Keratinocyte (primary cell): Measurements from ENCODE around the gene CD3E. TPM values are rescaled to one million over a fixed set of nuclear protein-coding genes. Genes with fewer than 3 reads are reported as not detected.

ENCODE experiments used
- DNase-seq: peaks from one replicate; pipeline ENCODE4 v3.0.0-alpha.2; 2011; ENCODE audit warnings: low read depth, missing footprints, low spot score
- FAIRE-seq: peaks from 2 replicates; lab custom pipeline; 2011; peaks lifted over from hg19 to GRCh38; lab: Jason Lieb, UNC
- H2AFZ ChIP-seq: 2 replicates; pipeline ENCODE4 v1.6.0; 2012; ENCODE audit warnings: low read length, control low read depth, inconsistent platforms; ENCODE audit not compliant: control insufficient read depth
- H3K27ac ChIP-seq: 2 replicates; pipeline ENCODE4 v1.5.1; 2011; ENCODE audit warnings: low read length; ENCODE audit not compliant: control insufficient read depth, insufficient read depth
- H3K27me3 ChIP-seq: 3 replicates; pipeline ENCODE4 v1.6.0; 2011; ENCODE audit warnings: low read length; ENCODE audit not compliant: control insufficient read depth, insufficient read depth; ENCODE audit errors: extremely low read depth
- H3K36me3 ChIP-seq, 2 experiments: 2 replicates in 1 of 2; 3 replicates in 1 of 2; pipeline ENCODE4 v1.5.1; 2011; ENCODE audit warnings: low read length in 2 of 2, mild to moderate bottlenecking in 1 of 2; ENCODE audit not compliant: control insufficient read depth in 2 of 2, insufficient read depth in 2 of 2; ENCODE audit errors: extremely low read depth in 1 of 2
- H3K4me1 ChIP-seq: 3 replicates; pipeline ENCODE4 v1.5.1; 2011; ENCODE audit warnings: low read length; ENCODE audit not compliant: control insufficient read depth, insufficient read depth; ENCODE audit errors: extremely low read depth
- H3K4me2 ChIP-seq: 3 replicates; pipeline ENCODE4 v1.6.0; 2011; ENCODE audit warnings: low read depth, low read length; ENCODE audit not compliant: control insufficient read depth, insufficient read depth; ENCODE audit errors: extremely low read depth
- H3K4me3 ChIP-seq, 3 experiments: fragments of 200-600 bp in 1 of 3; sonication (generic) in 1 of 3; 2 replicates in 2 of 3; 3 replicates in 1 of 3; pipeline ENCODE4 v1.5.1; 2011 to 2016; ENCODE audit warnings: low read length in 3 of 3, mild to moderate bottlenecking in 3 of 3, control low read depth in 2 of 3, inconsistent platforms in 1 of 3, low read depth in 1 of 3, mixed read lengths in 1 of 3, mixed run types in 1 of 3, moderate library complexity in 1 of 3; ENCODE audit not compliant: control insufficient read depth in 2 of 3, insufficient read depth in 2 of 3; ENCODE audit errors: extremely low read depth in 1 of 3
- H3K79me2 ChIP-seq: 2 replicates; pipeline ENCODE4 v1.6.0; 2012; ENCODE audit warnings: low read length; ENCODE audit not compliant: control insufficient read depth, insufficient read depth
- H3K9ac ChIP-seq: 3 replicates; pipeline ENCODE4 v1.6.0; 2011; ENCODE audit warnings: low read length; ENCODE audit not compliant: control insufficient read depth, insufficient read depth; ENCODE audit errors: extremely low read depth
- H3K9me1 ChIP-seq: 3 replicates; pipeline ENCODE4 v1.6.0; 2011; ENCODE audit warnings: low read length; ENCODE audit not compliant: control insufficient read depth, insufficient read depth; ENCODE audit errors: extremely low read depth
- H3K9me3 ChIP-seq: 2 replicates; pipeline ENCODE4 v1.5.1; 2012; ENCODE audit warnings: low read depth, low read length; ENCODE audit not compliant: control insufficient read depth
- H4K20me1 ChIP-seq: 3 replicates; pipeline ENCODE4 v1.6.0; 2011; ENCODE audit warnings: low read length; ENCODE audit not compliant: control insufficient read depth, insufficient read depth; ENCODE audit errors: extremely low read depth
- CTCF ChIP-seq, 3 experiments: IDR thresholded peaks in 1 of 3; conservative IDR thresholded peaks in 1 of 3; optimal IDR thresholded peaks in 1 of 3; 2 replicates in 2 of 3; 3 replicates in 1 of 3; pipeline versions ENCODE3 to v1.5.1; 2011; ENCODE audit warnings: low read length in 3 of 3, mild to moderate bottlenecking in 3 of 3, moderate library complexity in 2 of 3, control low read depth in 1 of 3, inconsistent platforms in 1 of 3; ENCODE audit not compliant: insufficient read depth in 2 of 3; ENCODE audit errors: extremely low read depth in 1 of 3
- EZH2 ChIP-seq: IDR thresholded peaks from one replicate; pipeline ENCODE4 v1.6.1; 2012; ENCODE audit warnings: inconsistent platforms, mild to moderate bottlenecking, low read length, moderate library complexity
- dilution Hi-C: fragments of 300-500 bp; cut with MboI; formaldehyde crosslinking; loops from one replicate; pipeline ENCODE4 v1.7.0; 2020; ENCODE audit warnings: low sequenced_read_pairs; ENCODE audit not compliant: extremely low pct_ligation_motif_present
- polyA plus RNA-seq, 5 experiments: library from polyadenylated mRNA; depleted of rRNA in 3 of 5; stranded (reverse) in 3 of 5; stranded (forward) in 1 of 5; unstranded in 1 of 5; fragments of >200 nt; gene quantifications; 1 replicate in 1 of 5; 2 replicates in 3 of 5; 3 replicates in 1 of 5; pipeline versions ENCODE4 v1.2.1 to v1.2.3, GENCODE V29; 2011 to 2012; ENCODE audit warnings: missing spikeins in 2 of 5, low read depth in 1 of 5, low replicate concordance in 1 of 5

Gene CD3E
- polyA plus RNA-seq, 1 donor (not counting 4 experiments of a cell fraction or from before 2014, with no cell fraction given), result not detected

- TF ChIP-seq CTCF (optimal IDR thresholded peaks at IDR 0.05 in 1 of 3, IDR thresholded peaks at IDR 0.05 in 1 of 3, conservative IDR thresholded peaks at IDR 0.05 in 1 of 3; ENCODE audit: extremely low read depth in 1 of 3, insufficient read depth in 2 of 3, low read length in 3 of 3) (no peak), EZH2 (no peak)
- Histone ChIP-seq H3K4me1 (peaks cover 30% of the 10 kb centered on the region), H3K9me1 (no peaks in the 10 kb centered on the region), H3K4me3 (no peak overlapping the region), H3K79me2 (no peaks in the 10 kb centered on the region), H3K9ac (no peak overlapping the region), H3K36me3 (no peaks in the 10 kb centered on the region), H3K4me2 (no peak overlapping the region), H2AFZ (peak overlapping the region; percentile 11), H3K9me3 (no peaks in the 10 kb centered on the region), H4K20me1 (no peaks in the 10 kb centered on the region), H3K27ac (no peak overlapping the region), H3K27me3 (no peaks in the 10 kb centered on the region)
- no peak for FAIRE-seq
- no peak for DNase-seq
- dilution Hi-C loops, result no loop called here
Measured at GRCh38 chr11:118281284-118281683, 23.2 kb upstream of the CD3E start.

GRCh38 chr11:118282606-118283005, 21.9 kb upstream of the CD3E start:
- no peaks in the 10 kb centered on the region for H3K79me2 ChIP-seq
- H2AFZ ChIP-seq, result no peak overlapping the region
- no peak for FAIRE-seq
- no peaks in the 10 kb centered on the region for H4K20me1 ChIP-seq
- H3K27me3 ChIP-seq, result no peaks in the 10 kb centered on the region
- no peaks in the 10 kb centered on the region for H3K9me1 ChIP-seq
- no peak for DNase-seq
- peaks cover 27% of the 10 kb centered on the region for H3K4me1 ChIP-seq
- dilution Hi-C loops, result no loop called here
- H3K9me3 ChIP-seq, result no peaks in the 10 kb centered on the region
- H3K36me3 ChIP-seq, result no peaks in the 10 kb centered on the region
- H3K4me2 ChIP-seq, result no peak overlapping the region
- H3K4me3 ChIP-seq, result no peak overlapping the region
- TF ChIP-seq CTCF (optimal IDR thresholded peaks at IDR 0.05 in 1 of 3, IDR thresholded peaks at IDR 0.05 in 1 of 3, conservative IDR thresholded peaks at IDR 0.05 in 1 of 3; ENCODE audit: extremely low read depth in 1 of 3, insufficient read depth in 2 of 3, low read length in 3 of 3) (no peak), EZH2 (no peak)
- H3K27ac ChIP-seq, result no peak overlapping the region
- no peak overlapping the region for H3K9ac ChIP-seq
